Kasumi-1 (cell line): ENCODE results near the gene MAP2K6.

Experiments used
- DNase-seq, 2 experiments: peaks; one replicate each; lab custom pipeline; 2025; lab: John Stamatoyannopoulos, UW

Gene MAP2K6

DNA sequence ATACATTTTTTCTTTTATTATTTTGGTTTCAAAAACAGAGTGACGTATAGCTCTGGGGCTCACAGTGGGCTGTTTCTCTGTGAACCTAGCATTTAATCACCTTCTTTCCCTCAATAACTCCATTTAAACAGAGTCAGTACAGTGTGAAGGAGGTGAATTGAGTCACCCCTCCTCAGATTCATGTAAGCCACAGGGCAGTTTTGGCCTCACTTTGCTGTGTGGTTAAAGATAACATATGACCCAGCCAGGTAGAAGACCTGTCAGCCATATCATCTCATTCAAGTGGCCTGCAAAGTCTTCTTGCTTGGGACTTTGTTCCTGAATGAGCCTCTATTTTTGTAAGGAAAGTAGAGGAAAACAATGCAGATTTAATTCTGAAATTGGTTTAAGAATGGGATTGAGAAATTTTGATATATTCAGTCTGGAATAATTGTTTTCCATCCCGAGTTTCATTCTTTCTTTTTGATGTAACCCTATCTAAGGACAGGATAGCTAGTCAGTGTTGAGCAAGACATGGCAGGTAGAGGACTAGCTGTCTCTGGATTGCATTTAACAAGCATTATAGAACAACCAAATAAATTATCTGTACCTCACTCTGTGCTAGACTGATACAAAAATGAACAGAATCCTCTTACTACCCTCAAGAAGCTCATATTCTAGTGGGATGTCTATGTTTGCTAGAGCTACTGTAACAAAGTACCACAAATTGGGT, 13.1 kb downstream of the MAP2K6 start:
- DNase-seq = no peak

- peak; percentile 38 to 64 for DNase-seq
Measured at GRCh38 chr17:69428252-69428980, 13.9 kb downstream of the MAP2K6 start.

DNA sequence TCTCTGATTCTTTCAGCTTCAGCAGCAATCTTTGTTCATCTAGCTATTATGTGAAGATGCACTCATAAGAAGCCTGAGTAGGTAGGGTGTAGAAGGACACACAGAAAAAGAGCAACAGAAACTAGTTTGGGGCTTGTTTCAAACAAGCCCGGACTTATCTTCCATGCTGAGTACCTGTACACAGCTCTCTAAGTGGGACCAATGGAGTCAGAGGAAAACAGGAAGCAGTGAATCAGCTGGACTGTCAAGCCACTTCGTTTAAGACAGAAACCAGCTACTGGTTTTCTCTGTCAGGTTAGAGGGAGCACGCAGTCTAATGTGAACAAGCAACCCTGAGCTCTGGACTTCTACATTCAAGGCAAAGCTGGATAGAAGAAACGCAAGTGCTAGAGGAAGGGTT, 16.0 kb downstream of the MAP2K6 start:
- DNase-seq = no peak

DNA sequence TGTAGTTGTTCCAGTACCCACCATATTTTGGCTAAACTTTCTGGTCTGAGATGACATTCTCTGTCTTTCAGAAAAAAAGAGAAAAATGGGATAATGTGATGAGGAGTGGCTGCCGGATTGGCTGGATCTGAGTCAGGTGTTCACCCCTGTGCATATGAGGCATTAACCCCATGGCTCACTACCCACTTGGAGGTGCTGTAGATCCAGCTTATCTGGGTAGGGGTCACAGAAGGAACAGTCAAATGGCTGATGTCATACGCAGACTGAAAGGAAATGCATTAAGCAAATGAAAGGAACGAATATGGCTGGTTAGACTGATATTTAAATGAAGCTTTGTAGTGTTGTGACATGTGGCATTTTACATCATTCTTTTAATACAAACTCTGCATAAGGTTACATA, 17.3 kb downstream of the MAP2K6 start:
- no peak for DNase-seq

DNA sequence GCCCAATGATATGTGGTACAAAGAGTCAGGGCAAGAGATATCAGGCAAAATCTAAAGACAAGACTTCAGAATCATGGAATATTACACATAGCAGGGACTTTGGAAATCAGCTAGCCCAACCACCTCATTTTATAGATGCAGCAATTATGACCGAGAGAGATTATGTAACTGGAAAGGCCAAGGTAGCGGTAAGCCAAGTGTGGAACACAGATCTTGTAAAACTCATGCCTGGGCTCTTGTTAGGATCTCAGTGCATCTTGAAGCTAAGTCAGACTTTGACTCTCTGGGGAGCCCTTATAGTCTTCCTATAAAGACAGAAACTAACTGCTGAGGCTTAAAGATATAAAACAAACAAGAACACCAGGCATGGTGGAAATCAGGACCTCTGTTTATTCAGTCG, 18.6 kb downstream of the MAP2K6 start:
- no peak for DNase-seq

DNA sequence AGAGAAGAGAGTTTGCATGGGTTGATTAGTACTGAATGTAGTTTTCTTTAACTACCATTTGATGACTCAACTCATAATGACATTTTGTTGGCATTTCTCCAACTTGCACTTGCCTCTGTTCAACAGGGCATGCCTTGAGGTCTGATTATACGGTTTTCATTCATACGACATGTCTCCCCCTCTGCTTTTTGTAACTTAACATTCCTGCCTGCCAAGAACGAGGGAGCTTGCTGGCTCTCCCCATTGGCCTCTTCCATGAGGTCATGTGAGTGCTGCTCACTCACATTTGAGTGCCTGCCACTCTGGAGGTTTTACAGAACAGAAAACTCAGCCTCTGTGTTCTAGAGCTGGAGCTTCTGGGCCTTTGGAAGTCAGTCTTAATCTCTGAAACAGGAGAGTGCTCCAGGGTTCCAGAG, 19.7 kb downstream of the MAP2K6 start:
- no peak for DNase-seq

DNA sequence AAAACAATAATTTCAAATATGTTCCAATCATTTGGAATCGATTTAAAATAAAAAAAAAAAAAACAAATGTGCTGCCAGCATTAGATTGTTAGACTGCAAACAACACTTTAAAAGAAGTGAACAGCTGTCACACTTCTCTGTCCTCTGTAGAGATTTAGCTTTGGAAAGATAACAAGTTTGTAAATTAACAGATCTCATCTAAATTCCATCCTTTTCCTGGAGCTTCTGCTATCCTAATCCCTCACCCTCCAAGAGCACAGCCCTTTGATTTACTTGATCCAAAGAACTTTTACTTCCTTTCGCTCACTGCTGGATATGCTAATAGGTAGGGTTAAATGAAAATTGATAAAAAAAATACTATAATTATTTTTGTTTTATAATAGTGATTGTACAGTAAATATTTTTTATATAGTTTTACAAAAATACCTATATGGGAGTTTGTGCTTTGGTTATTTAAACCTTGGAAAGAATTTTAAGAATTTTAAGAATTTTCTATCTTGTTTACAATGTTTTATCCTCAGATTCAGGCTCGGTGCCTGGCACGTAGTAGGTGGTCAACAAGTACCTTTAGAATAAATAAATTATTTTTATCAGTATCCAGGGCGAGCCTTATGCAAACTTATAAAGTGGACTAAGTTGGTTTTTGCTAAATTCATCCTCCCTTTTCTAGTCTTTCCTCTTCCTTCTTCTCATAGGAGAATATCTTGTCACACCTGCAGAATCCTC, 21.6 kb downstream of the MAP2K6 start:
- DNase-seq = no peak

GRCh38 chr17:69437475-69437874, 23.0 kb downstream of the MAP2K6 start:
- DNase-seq = no peak

- DNase-seq = no peak
Measured at GRCh38 chr17:69438776-69439175, 24.3 kb downstream of the MAP2K6 start.

DNA sequence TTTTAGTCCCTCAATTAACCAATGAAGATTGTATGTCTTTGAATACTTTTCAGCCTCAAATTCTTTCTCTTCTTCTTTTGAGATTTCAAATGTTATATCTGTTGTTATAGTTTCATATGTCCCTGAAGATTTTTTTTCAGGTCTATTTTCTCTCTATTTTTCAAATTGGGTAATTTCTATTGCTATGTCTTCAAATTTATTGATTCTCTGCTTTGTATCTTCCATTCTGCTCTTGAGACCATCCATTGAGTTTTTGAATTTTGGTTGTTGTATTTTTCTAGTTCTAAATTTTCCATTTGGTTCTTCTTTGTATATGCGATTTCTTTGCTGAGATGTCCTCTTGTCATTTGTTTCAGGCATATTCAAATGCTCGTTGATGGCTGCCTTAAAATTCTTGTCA, 26.7 kb downstream of the MAP2K6 start:
- no peak for DNase-seq

DNA sequence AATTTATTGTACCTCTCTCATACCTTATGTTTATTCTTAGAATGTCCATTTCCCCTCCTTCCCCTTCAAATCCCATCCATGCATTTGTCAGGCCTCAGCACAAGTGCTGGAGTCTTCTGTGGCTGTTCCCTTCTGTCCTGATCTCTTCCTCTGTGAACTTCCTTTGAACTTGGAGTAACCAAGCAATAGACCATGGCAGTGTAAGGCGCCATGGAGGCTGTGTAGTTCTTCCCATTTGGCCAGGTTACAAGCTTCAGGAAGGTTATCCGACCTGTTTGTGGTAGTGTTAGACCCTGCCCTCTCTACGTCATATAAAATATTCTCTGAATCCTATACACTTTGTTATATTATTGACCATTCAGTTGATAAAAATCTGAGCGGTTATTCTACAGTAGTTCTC, 28.6 kb downstream of the MAP2K6 start:
- DNase-seq = no peak

DNA sequence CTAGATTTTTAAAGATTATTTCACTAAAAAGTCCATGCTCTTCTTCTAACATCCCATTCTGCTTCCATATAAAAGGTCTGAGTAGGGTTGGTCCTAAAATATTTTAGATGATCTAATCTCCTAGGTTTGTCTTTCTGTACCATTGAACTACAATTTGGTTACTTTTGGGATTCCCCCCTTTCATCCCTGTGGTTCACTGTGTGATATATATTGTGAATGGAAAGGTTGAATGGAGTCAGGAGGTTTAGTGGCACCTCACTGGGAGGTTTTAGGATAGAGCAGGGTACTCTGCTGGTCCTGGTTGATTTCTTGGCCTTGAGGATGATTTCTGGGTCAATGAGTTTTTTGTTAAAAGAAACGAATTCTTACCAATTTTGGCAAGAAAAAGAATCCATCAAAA, 29.5 kb downstream of the MAP2K6 start:
- no peak for DNase-seq

DNA sequence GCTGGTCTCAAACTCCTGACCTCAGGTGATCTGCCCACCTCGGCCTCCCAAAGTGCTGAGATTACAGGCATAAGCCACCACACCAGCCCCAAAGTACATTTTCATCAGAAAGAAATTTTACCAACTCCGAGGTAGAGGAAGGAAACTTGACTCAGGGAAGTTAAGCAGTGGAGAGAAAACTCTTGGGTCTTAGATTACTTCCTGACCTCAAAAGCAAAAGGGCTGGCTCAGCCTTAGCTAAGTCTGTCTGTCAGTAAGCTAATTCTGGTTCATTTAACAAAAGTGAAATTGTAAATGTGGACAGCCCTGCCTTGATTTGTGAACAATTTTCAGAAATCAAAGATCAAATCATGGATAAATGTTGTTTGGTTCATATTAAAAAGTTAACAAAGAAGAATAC, 30.6 kb downstream of the MAP2K6 start:
- peak; percentile 24 to 51 for DNase-seq

DNA sequence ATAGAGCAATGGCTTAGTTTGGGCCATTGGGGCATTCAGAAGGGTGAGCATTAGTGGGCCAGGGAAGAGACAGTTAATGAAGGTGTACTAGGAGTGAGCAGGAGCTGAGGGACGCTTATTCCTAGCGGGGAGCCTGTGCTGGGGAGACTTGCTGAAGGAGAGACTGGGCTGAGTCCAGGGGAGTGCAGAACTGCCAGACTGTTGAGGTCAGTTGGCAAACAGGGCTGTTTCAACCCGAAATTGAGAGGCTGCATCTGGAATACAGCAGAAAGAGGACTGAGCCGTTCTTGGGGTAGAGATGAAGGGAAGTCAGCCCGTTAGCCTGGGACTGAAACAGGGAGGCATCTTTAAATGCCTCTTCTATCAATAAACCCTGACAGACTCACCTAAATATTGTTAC, 33.2 kb downstream of the MAP2K6 start:
- no peak for DNase-seq

DNA sequence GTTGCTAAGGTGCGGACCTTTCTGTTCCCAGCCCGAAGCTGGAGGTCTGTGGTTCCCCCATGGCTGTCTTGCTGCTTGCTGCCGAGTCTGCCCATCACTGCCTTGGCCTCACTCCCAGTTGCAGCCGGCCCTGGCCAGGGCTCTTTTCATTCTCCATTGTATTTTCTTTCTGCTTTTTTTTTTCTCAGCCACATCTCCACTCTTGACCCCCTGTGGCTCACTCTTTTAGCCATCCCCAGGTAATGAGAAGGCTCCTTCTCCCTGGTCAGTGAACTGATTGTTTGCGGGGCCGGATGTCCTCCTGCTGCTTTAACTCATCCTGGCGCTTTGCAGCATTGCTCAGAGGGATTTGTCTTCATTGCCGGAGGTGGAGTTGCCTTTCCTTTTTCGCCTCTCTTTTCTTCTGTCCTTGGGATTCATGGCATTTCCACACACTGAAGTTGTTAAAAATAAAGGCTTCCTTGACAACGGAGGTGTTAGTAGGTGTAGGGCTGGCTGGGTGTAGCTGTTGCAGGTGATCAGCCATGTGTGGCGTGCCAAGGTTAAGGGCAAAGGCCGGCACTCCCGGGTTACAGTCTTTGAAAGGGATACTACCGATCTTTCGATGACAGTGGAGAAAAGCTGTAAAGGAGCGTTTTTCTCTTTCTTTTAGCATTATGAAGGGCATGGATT, 34.1 kb downstream of the MAP2K6 start:
- DNase-seq = no peak

- DNase-seq = no peak
Measured at GRCh38 chr17:69450131-69450530, 35.6 kb downstream of the MAP2K6 start.

- no peak for DNase-seq
Measured at GRCh38 chr17:69450918-69451317, 36.4 kb downstream of the MAP2K6 start.

- no peak for DNase-seq
Measured at GRCh38 chr17:69451416-69452394, 37.2 kb downstream of the MAP2K6 start.

DNA sequence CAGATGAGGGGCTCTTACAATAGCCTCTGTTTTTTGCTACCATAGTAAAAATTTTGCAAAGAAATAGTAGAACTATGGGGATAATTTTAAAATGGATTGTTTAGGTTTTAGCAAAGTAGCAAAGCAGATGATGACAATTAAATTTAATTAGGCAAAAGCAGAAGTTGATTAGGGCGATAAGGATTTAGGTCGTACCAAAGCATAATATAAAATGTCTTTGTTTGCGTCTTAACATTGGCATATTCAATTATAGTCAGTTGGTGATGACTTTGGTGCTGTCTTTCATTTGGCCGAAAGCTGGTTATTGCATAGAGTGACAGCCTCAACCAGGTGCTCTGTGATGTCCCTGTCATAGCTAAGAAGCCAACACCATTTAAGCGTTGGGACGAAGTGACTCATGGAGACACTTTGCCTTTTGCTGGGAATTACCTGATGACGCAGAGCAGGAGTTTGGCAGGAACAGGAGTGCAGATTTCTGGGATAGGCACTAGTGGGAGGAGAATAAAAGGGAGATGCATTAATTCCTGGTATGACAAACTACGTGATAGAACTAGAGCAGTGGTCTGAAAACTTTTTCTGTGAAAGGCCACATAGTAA, 38.3 kb downstream of the MAP2K6 start:
- no peak for DNase-seq

GRCh38 chr17:69454051-69454450, 39.6 kb downstream of the MAP2K6 start:
- no peak for DNase-seq

DNA sequence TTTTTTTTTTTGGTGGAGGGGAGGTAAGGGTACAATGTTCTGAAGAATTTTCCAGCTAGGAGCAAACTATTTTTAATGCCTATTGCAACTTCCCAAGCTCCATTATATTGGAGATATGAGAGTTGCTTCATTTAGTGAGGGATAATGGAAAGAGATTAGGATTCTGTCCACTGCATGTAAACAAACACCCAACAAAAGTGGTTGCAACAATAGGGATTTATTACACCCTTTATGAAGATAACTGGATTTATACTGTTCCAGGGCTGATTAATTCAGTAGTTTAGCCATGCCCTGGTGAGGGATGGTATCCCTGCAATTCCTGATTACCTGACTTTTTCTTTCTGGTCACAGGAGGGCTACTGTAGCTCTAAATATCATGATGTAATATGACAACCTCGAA, 40.5 kb downstream of the MAP2K6 start:
- DNase-seq = no peak
